HG02885 (cell line): Measurements from ENCODE around the gene TNFRSF18.
A peak's percentile ranks its signal among the peaks of the same experiment; 100 is the strongest.

Experiments
- ATAC-seq: cut with Tn5 transposase; IDR thresholded peaks from one replicate; pipeline ENCODE4 v1.9.1; 2021; ENCODE audit warnings: mild to moderate bottlenecking; ENCODE audit not compliant: unreplicated experiment, poor library complexity

The TNFRSF18 gene

GRCh38 chr1:1213345-1214265 lies 7.2 kb upstream of the TNFRSF18 start, which contains the start of gene TNFRSF4:
Gene TNFRSF4 (minus strand): TSS chr1:1214153. CDS start chr1:1214127, 26 bp downstream.
- ATAC-seq = no peak

GRCh38 chr1:1212780-1213344 lies 6.5 kb upstream of the TNFRSF18 start:
- no peak for ATAC-seq

- no peak for ATAC-seq
These were observed 5.4 kb upstream of the TNFRSF18 start for GRCh38 chr1:1211541-1212441.

- no peak for ATAC-seq
These were observed 4.5 kb upstream of the TNFRSF18 start for GRCh38 chr1:1210726-1211540.

- no peak for ATAC-seq
These were observed 2.5 kb upstream of the TNFRSF18 start for GRCh38 chr1:1208713-1209433.

- ATAC-seq = no peak
These were observed 1.1 kb upstream of the TNFRSF18 start for GRCh38 chr1:1207571-1207892.

GRCh38 chr1:1206966-1207531 lies 657 bp upstream of the TNFRSF18 start:
- ATAC-seq = no peak

GRCh38 chr1:1205769-1206375 lies 520 bp downstream of the TNFRSF18 start:
- ATAC-seq = no peak

GRCh38 chr1:1204998-1205768 lies 1.2 kb downstream of the TNFRSF18 start:
- no peak for ATAC-seq

GRCh38 chr1:1204425-1204920 lies 1.9 kb downstream of the TNFRSF18 start:
- ATAC-seq = no peak

GRCh38 chr1:1203561-1204424 lies 2.6 kb downstream of the TNFRSF18 start:
- ATAC-seq = no peak

GRCh38 chr1:1202831-1203560 lies 3.4 kb downstream of the TNFRSF18 start:
- ATAC-seq = no peak

- ATAC-seq = peak; percentile 67
These were observed 5.2 kb downstream of the TNFRSF18 start for GRCh38 chr1:1200876-1201810.

- no peak for ATAC-seq
These were observed 6.2 kb downstream of the TNFRSF18 start for GRCh38 chr1:1199961-1200875.
